GM18519 (cell line): ENCODE measurements around the gene ATXN10.

Source experiments
- ATAC-seq: cut with Tn5 transposase; IDR thresholded peaks from one replicate; pipeline ENCODE4 v1.9.1; 2021; ENCODE audit warnings: mild to moderate bottlenecking, moderate library complexity; ENCODE audit not compliant: unreplicated experiment, low FRiP score

ATXN10 gene

DNA sequence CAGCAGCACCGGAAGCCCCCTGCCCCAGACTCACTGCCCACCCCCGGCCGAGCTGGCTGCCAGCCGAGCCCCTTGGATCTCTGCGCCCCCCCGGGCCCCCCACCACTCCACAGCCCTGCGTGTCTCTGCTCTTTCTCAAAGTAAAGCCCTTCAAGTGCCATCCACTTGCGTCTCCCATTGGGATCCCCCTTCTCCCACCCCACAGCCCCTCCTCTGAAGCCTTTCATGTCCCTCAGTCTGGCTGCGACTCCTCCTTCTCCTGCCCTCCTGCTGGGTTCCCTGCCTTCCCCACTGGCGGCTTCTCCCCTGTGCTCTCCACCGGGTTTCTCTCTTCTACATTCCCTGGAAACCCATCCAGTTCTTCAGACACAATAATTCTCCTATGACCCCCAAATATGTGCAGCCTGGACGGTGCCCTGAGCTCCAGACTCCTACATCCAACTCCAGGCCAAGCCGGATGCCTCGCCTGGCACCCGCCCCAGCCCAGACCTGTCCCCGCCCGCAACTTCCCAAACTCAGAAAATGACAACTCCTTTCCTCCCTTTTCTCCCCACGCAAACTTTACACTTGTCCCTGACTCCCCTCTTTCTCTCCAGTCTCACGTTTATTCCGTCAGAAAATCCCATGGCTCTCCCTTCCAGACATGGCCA, 196.4 kb downstream of the ATXN10 start:
- no peak for ATAC-seq

DNA sequence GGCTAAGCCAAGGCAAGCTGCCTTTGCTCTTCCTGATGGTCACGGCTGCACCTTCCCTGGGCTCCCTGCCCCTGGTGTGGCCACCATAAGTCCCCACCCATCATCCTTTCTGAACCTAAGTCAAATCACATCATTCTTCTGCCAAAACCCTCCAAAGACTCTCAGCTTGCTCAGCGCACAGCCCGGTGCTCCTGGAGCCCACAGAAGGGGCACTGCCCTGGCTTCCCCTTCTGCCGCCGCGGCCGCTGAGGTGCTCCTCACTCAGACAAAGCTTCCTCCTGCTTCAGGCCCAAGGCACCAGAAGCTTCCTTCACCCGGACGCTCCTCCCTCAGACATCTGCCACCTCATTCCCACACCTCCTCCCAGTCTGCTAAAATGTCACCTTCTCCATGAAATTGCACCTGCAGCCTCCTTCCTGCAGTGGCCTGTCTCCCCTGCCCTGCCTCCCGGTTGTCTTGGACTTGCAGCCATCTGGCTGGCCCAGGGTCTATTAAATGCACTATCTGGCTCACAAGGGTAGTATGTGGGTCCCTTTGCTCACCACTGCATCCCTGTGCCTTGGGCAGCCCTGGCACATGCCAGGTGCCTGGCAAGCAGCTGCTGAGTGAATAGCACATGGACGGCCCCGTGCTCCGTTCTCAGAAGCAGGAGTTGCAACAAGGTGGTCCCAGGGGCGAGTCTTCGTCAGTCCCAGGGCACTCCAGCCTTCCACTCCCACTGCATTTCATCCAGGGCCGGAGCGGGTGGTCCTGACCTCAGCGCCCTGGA, 197.1 kb downstream of the ATXN10 start:
- ATAC-seq: no peak

DNA sequence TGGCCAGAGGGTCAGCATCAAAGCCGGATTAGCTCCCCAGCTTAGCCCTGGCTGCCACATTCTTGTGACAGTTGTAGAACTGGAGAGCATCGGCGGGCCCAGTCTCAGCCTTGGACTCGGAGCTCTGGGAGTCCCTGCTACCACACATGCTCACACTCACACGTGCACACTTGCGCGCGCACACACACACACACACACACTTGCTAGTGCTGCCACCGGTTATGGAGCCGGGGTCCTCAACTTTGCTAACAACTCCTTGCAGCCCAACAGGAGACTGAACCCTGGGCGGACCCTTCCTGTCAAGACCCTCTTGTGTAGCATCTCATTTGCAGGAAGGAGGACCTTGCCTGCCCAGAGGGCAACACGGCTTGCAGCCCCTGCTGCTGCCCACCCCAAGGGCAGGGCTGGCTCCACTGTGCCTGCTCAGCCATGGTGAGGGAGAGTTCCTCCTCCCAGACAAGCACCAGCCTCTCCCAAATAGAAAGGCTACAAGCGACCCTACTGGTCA, 197.8 kb downstream of the ATXN10 start:
- ATAC-seq: no peak

DNA sequence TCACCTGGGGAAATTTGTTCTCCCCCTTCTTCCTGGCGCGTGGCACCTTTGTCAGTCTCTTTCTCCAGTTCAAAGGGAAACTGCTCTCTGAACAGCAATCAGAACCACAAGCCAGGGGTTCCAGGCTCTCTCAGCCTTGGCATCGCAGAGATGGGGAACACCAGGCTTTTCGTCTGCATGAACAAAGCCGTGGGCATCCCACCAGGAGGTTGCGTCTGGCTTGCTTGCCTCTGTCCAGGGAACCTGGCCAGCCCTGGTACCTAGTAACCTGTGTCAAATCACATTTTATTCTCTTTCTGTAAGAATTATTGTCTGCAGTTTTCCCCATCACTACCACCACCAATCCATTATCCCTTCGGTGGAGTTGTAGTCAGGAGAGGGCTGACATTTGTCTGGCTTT, 198.4 kb downstream of the ATXN10 start:
- ATAC-seq: no peak

DNA sequence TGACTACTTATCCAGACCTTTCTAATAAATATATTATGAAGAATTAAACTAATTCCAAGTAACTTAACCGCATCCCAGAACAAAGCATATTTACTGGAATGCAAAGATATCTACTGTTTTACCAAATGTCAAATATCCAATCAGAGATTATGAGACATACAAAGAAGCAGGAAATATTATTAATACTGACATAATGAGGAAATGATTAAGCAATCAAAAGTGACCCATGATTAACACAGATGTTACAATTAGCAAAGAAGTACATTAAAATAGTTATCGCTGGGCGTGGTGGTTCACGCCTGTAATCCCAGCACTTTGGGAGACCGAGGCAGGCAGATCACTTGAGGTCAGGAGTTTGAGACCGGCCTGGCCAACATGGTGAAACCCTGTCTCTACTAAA, 200.1 kb downstream of the ATXN10 start:
- ATAC-seq: no peak

DNA sequence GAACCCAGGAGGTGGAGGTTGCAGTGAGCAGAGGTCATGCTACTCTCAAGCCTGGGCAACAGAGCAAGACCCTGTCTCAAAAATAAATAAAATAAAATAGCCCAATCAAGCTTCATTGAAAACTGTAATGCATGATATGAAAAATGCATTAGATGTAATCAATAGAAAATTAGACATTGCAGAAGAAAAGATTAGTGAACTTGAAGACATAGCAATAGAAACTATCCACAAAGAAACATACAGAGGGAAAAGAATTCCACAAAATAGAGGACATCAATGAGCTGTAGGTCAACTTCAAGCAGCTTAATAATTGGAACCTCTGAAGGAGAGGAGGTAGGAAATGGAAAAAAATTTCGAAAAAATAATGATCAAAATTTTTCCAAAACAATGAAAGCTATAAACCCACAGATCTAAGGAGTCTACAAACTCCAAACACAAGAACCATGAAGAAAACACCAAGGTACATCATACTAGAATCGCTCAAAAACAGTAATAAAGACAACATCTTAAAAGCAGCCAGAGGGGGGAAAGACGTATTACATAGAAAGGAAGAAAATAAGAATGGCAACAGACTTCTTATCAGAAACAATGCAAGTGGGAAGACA, 201.1 kb downstream of the ATXN10 start:
- no peak for ATAC-seq

DNA sequence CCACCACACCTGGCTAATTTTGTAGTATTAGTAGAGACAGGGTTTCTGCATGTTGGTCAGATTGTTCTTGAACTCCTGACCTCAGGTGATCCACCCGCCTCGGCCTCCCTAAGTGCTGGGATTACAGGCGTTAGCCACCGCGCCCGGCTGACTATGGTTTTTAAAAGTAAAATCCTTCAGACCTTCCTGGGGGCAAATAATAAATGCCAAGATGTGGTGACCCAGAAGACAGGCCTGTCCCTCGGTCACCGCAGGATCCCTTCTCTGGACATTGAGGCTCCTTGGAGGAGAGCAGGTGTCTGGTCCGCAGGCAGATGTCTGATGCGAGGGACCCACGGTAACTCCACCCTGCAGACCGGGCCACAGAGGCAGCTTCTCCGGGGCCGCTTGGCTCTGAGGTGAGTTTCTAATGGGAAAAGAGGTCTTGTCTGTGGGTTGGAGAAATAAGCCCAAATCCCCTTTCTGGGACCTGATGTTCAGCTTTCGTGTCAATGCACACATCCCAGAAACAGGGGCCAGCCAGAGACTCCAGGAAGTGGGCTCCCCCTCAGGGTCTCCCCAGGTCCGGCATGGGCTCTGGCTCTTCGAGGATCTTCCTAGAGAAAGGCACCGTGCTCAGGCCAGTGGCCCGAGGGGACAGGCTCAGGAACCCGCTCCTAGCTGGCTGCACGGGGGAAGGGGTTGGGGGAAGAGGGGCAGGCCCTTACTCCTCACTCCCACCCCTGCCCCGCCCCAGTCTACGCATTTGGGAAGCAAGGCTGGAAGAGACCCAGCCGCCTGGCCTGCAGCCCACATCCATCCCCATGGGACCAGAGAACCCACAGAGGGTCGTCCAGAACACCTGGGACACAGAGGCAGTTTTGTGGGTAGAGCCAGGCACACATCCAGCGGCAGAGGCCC, 204.8 kb downstream of the ATXN10 start:
- ATAC-seq: no peak

DNA sequence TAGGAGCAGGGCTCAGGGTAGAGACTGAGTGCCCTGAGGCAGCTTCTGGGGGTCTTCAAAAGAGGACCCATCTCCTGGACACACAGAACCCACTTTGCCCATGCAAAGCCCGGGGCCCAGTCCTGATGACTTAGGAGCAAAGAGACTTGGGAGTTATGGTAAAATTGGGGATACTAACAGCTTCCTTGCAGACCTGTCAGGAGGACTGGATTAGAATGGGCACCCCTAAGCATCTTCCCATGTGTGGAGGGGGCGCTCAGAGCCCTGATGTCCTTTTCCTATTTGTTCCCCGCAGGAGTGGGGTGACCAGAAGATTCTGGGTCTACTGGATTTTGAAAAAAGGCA, 205.4 kb downstream of the ATXN10 start:
- no peak for ATAC-seq

DNA sequence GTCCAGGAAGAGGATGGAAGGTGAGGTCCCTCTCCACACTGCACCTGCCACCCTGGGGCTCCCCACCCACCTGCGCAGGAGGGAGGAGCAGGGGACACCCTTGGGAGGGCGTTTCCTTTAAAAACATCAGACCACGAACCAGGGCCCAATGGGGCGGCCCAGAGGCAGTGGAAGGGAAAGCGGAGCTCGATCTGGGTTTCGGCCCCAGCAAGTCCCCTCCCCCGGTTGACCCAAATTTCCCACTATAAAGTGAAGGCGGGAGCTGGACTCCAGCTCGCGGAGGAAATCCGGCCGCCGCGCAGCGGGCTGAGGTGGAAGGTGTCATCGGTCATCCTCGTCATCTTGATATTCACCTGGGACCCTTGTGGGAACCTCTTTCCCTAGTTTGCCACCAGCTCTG, 206.0 kb downstream of the ATXN10 start:
- ATAC-seq: no peak

DNA sequence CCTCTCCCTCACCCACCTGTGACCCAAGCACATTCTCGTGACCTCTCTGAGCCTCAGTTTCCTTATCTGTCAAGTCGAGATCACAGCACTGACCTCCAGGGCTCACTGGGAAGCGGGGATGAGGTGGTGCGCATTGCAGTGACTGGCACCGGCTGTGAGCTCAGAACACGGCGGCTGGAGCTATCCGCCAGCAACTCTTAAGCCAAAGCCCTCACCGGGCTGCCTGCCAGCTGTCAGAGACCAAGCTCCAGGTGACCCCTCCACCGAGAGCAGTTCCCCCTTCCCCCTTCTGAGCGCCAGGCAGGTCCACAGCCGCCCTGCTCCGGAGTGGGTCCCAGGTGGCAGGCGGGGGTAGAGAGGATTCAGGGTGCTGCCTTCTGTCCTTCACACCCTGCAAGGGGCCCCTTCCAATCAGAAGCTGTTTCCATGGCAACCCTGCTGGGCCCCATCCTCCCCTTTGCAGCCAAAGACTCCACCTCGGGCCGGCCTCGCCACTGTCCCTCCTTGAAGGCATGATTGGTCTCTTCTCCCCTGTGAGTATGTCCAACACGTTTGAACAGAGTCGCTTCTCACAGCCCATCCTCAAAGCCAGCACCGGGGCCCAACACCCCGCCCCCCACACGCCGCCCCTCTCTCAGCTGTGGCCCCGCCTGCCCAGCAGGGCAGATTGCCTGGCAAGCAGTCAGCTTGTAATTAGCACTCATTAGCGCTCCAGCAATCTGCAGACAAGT, 206.6 kb downstream of the ATXN10 start:
- no peak for ATAC-seq

DNA sequence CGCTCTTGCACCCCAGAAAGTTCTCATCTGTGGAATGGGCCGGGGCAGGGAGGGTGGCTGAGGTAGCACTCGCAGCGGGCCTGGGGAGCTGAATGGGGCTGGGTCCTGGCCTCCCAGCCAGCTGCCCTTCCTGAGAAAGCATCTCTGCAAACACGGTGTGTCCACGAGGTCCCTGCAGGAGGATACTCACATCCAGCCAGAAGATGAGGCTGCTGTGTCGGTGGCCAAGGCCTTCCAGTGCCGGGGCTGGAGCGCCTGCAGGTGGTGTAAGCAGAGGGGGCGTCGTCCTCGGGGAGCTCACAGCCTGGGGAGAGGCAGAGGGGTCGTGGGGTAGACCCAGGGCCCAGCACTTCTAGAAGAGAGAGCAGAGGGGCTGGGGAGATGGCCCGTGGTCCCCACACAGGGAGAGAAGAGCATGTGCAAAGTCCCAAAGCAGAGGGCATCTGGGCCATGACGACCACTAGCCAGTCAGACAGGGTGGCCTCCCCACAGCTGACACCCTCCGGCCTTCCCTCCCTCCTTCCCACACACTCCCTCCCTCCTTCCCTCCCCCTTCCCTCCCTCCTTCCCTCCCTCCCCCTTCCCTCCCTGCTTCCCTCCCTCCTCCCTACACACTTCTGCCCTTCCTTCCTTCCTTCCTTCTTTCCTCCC, 207.4 kb downstream of the ATXN10 start:
- no peak for ATAC-seq

DNA sequence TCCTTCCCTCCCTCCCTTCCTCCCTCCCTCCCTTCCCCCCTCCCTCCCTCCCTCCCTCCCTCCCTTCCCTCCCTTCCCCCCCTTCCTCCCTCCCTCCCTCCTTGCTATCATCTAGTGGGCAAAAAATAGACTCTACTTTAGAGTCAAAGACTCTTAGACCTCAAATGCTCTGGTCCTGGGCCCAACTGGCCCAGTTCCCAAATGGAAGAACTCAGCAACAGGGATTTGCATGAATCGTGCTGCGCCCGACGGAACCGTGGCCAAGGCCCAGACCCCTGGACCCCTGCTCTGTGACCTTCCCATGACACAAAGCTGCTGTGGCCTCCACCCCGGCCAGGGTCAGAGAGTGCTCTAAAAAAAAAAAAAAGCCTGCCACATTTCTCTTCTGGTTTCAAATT, 207.9 kb downstream of the ATXN10 start:
- ATAC-seq: no peak

DNA sequence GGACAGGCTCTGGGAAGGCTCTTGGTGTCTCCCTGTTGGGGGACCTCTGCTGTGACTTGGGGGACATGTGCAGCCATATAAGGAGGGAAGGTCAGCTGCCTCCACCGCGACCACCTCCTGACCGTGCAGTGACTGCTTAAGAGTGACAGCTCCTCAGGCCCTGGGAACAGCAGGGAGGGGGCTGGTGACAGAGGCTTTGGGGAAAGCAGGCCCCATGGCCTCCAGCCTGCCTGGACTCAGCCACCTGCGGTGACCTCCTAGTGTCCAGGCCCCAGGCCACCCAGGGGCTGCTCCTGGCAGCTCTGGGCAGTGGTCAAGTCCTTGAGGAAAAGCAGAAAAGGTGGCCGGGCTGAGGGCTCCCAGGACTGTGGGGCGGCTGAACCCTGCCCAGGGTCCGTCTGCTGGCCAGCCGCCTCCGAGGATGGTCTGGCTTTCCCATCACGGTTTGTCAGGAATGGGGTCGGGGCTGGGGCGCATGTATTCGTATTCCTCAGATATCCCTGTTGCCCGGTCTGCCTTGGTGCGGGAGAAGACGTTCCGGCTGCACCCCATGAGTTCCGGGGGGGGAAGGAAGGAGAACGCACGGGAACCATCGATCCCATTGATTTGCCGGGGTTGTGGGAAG, 208.6 kb downstream of the ATXN10 start:
- no peak for ATAC-seq

DNA sequence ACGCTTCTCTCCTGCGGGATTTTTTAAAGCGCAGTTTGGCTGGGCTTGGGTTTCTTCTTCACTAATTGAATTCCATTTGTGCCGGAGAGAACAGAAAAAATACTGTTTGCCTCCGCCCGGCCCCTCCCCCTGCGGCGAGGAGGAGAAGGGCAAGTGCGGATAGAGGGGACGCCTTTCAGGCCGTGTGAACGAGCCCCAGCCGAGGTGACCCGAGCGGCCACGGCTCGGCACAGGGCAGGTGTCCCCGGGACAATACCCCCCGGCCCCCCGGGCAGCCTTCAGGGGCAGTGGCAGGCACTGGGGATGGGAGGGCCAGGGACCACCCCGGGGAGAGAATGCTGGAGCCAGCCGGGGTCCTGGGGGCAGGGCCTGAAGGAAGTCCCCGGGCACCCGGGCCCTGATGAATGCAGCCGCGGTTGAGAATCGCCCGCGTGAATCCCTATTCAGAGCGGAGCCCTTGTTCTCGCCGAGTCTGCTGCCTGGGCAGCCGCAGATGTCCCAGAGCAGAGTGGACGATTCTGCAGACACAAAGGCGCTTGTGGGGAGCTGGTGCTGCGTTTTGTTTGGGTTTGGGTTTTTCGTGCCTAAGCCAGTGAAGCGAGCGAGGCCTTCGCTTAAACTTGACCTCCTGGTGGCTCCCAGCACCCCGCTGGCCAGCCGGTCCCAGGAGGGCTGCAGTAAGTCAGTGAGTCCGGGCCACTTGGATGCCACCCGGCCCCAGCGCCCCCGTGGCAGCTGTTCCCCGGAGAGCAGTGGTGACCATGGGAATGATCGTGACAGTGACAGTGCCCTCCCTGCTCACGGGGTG, 209.3 kb downstream of the ATXN10 start:
- ATAC-seq: no peak

DNA sequence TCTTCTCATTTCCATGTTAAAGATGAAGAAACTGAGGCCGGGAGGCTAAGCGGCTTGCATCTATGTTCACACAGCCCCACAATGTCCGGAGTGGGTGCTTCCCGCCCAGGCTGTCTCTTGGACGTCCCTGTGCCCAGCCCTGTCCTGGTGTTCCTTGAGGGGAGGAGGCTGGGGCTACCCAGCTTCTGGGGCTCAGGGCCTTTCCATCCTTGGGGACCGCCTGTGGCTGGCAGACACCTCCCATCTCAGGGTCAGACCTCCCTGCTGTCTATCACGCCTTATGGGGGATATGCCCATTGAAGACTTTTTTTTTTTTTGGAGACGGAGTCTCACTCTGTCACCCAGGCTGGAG, 209.9 kb downstream of the ATXN10 start:
- no peak for ATAC-seq

DNA sequence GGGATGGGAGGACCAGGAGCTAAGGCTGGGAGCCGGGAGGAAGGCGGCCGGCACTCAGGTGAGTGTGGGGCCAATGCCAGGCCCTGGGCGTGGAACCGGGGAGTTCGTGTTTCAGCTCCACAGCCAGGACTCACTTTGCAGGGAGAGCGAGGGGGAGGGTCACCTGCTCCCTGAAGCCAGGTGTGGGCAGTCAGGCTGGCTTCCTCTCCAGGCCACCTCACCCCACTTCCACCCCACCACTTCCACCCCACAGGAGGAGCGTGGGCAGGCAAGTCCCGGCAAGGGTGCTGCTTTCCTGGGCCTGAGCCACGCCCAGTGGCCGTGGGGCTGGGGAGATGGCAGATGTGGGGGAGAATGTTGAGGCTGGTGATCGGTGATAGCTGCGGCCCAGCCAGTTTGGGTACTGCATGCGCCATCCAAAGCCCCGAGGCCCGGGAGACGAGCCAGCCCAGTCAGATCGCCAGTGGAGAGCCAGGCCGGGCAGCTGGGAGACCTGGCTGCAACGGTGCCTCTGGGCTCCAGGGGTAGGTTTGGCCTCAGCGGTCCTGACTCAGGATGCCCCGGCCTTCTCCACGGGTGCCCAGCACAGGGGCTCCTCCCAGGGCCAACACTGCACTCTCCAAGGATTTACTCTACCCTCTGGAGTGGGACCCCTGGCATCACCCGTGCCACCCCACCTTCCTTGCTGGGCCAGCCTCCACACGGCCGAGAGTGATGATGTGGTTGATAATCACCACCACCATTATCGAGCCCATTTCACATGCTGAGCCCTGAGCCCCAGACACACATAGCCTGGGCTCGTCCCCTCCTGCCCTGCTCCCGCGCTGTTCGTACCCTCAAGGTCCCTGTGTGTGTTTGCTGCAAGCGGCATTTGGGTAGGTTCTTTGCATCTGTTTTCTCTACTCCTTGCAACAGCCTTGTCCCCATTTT, 211.5 kb downstream of the ATXN10 start:
- ATAC-seq: no peak

DNA sequence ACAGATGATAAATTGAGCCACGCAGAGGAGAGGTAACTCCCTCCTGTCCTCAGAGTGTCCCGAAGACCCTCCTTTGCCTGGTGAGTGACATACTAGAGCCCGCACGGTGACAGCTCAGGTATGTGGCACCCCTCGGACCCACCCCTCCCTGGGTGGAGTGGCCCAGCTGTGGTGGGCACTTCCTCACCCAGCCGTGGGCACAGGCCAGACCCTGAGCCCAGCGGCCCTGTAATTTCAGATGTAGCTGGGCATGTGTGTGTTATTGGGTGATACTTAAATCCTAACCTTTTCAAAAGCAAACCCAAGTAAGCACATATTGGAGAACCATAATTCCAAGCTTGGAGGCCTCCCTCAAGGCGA, 212.2 kb downstream of the ATXN10 start:
- no peak for ATAC-seq
